ENCODE results near the gene ARFGEF2.
"Not testable (repeated sequence)": the region's sequence is repeated elsewhere in the genome, so short reads cannot be mapped to it uniquely, and the experiment has no call there.

ARFGEF2 gene

DNA sequence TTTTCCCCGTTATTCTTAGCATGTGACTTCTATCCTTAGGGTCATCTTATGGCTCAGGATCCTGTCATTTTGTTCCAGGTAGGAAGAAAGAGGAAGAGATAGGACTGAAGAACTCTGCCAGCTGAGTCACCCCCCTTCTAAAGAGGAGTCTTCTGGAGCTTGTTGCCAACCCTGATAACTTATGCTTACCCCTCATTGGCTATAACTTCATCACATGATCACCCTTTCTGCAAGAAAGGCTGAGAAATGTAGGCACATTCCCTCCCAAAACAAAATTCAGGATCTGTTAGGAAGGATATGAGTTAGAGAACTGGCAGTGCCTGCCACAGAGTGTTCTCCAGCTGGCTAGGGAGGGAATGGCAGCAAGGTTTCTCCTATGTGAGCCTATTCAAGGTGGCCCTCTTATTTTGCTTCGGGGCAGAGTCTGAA, 35.6 kb downstream of the ARFGEF2 start:
- DNase-seq, result no peak

- no peak for DNase-seq
Measured at GRCh38 chr20:48957533-48957932, 36.0 kb downstream of the ARFGEF2 start.

DNA sequence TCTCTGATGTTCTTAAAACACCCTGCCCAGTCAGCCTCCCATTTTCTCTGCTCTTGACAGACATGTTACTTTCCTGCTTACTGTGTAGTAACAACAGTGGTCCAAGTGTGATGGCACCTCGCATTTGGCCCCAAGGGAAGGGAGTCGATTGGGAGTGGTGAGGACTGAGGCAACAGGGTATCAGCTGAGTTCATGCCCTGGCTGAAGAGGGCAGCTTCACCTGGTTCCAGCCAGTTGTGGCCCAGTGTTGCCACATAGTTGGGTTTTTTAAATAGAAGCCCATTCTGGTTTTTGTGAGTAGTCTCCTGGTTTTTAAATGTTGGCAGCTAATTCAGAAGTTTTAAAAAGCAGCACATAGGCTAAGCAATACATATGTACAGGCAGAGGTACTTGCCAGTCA, 37.2 kb downstream of the ARFGEF2 start:
- DNase-seq, result no peak

DNA sequence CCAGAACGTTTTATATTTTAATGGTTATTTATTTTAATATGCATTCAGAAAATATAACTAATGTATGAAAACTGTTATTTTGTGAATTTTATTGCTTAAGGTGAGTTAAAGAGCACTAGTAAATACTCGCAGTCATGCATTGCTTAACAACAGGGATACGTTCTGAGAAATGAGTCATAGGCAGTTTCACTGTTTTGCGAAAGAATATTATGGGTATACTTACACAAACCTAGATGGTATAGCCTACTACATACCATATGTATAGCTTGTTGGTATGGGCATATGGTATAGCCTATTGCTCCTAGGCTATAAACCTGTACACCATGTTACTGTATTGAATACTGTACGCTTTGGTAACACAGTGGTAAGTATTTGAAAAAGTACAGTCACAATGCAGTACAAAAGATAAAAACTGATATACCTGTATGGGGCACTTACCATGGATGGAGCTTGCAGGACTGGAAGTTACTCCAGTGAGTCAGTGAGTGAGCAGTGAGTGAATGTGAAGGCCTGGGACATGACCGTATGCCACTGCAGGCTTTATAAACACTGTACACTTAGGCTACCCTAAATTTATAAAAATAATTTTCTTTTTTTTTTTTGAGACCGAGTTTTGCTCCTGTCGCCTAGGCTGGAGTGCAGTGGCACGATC, 38.5 kb downstream of the ARFGEF2 start:
- DNase-seq, result peak; percentile 21

- peak; percentile 64 for DNase-seq
Measured at GRCh38 chr20:48962421-48962820, 40.9 kb downstream of the ARFGEF2 start.

DNA sequence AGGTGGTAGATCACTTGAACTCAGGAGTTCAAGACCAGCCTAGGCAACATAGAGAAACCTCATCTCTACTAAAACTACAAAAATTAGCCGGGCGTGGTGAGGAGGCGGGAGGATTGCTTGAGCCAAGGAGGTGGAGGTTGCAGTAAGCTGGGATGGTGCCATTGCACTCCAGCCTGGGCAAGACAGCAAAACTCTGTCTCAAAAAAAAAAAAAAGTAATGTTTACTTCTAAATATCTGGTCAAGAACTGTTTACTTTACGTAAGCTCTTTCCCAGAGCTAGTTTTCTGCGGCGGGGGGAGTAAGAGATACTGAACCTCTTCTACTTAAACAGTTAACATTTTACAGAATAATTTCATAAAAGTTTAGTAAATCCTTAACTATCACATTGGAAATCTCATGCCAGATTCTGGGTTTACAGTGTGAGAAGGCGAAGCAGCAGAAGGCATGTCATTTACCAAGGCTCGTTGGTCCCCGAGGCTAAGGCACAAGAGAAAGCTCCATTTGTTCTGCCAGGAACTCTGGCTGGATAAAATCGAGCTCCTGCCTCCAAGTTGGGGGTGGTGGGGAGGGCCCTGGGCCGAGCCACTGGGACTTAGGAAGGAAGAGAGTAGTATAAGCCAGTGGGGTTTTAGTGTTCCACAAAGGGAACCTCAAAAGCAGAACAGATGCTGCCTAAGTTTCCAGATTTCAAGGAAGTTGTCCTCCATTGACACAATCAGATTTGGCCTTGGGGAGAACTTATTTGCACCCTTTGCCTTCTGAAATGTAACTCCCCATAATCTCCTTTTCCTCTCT, 41.7 kb downstream of the ARFGEF2 start:
- peak; percentile 21 for DNase-seq

DNA sequence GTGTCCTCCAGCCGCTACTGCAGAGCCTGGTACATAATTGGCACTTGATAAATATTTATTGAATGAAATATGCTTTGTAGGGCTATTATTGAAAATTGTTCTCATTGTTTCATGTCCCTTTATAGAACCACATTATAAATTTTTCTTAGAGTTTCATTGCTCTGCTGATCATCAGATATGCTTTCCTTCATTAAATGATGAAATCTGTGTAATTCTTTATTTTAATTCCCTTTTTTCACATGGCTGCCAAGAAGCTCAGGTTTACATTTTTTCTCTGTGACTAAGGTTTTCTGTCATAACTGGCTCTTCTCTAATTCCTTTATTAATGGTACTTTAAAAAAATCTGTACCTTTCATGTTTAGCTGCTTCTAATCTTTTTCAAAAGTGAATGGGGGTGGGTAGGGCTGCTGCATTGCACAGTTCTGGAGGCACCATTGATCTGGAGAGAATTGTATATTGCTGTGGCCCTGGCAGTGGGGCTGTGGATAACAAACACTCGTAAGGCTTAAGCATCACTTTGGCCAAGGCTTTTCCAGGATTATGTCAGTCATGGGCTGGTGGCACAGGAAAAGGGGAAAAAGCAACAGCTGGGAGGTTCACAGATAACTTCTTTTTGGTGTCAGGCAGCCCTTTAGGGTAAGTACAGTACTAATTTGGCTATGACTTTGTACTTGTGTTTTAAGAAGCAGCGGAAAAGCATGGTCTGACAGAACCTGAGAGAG, 43.8 kb downstream of the ARFGEF2 start:
- no peak for DNase-seq

- no peak for DNase-seq
Measured at GRCh38 chr20:48970681-48971365, 49.3 kb downstream of the ARFGEF2 start.

DNA sequence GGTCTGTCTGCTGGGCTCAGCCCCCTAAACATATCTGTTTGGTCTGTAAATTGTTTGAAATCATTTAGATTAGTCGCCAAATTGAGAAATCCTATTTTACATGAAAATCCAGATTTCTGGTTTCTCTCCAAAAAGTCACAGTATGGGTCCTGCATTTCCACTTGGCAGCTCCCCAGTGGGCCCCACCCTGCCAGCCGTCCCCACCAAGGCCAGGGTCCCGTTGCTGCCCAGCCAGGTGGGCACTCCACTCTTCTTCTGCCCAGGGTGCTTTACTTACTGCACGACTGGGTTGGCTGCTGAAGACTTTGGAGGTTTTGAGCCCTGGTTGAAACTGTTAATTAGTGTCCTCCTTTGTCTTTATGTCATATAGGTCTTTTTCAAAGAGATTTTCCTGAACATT, 50.4 kb downstream of the ARFGEF2 start:
- DNase-seq, result no peak

- DNase-seq, result no peak
Measured at GRCh38 chr20:48972816-48973215, 51.3 kb downstream of the ARFGEF2 start.

- DNase-seq, result no peak
Measured at GRCh38 chr20:48975955-48976354, 54.4 kb downstream of the ARFGEF2 start.

- DNase-seq, result not testable (repeated sequence)
Measured at GRCh38 chr20:48979980-48980379, 58.5 kb downstream of the ARFGEF2 start.

DNA sequence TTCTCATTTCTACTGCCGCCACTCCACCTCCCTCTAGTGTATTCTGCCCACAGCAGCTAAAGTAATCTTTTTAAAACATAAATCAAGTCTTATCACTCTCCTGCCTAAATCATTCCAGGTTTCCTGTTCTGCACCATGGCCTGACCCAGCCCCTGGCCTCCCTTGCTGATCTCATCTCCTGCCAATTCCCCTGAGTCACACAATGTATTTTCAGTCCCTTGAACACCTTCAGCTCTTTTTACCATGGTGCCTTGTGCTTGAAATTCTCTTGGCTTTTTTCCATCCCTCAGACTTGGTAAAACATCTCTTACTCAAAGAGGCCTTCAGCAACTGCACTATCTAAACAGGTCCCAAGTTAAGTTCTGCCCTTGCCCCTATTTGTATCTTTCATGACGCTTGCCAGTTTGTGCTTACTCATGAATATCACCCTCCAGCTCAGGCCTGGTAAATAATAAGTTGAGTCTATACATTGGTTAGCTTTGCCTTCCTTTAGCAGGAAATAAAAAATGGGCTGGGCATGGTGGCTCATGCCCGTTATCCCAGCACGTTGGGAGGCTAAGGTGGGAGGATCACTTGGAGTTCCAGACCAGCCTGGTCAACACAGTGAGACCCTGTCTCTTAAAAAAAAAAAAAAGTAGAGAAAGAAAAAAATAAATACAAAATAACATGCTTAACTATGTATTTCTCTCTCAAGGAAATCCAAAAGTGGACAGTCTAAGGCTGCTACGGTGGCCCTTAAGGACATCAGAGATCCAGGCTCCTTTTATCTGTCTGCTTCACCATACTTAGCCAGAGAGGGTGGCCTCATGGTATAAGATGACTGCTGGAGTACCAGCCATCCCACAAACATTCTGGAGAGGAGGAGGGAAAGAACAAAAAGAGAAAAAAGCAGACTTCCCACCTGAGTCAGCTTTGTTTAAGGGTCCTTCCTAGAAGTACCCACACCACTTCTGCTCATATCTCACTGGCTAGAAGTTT, 62.2 kb downstream of the ARFGEF2 start:
- no peak for DNase-seq

GRCh38 chr20:48984575-48985219, 63.2 kb downstream of the ARFGEF2 start:
- DNase-seq, result no peak

- DNase-seq, result no peak
Measured at GRCh38 chr20:48986899-48987298, 65.4 kb downstream of the ARFGEF2 start.

GRCh38 chr20:48990467-48990866, 69.0 kb downstream of the ARFGEF2 start:
- no peak for DNase-seq

DNA sequence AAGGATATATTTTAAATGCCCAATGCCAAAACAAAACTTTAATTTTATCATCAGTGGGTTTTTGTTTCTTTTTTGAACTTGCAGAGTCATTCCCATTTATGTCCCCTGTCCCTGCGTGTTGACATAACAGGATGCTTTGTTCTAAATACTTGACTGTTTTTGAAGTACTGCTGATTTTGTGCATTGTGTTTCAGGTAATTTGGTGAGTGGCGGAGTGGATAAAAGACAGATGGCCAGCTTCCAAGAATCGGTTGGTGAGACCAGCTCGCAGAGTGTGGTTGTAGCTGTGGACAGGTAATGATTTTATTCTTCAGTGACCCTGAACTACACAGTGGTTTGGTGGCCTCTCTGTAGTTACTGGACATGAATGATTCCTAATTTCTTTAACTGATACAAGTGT, 74.1 kb downstream of the ARFGEF2 start:
- DNase-seq, result no peak

GRCh38 chr20:48999890-49000870, 78.7 kb downstream of the ARFGEF2 start:
- no peak for DNase-seq

- no peak for DNase-seq
Measured at GRCh38 chr20:49001741-49002140, 80.2 kb downstream of the ARFGEF2 start.

DNA sequence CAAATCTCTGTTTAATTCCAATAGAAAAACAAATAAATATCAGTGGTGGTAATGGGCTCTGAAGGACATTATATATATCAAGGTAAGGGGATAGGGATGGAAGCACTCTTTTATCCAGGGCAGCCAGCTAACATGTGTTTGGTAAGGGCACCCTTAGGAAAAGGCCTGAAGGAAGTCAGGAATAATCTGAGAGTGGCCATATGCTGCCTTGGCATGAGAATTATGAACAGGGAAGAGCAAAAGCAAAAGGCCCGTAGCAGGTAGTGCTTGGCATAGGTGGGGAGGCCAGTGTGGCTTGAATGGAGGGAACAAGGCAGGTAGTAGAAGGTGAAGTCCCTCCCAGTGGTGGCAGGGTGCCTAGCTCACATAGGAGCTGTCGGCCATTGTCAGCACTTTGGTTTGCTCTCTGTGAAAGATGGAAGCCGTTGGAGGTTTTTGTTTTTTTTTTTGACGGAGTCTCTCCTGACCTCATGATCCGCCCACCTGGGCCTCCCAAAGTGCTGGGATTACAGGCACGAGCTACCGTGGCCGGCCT, 85.0 kb downstream of the ARFGEF2 start:
- no peak for DNase-seq
